NB4 (cell line): Measurements from ENCODE around the gene SLC12A7.
"Not testable (repeated sequence)": the region's sequence is repeated elsewhere in the genome, so short reads cannot be mapped to it uniquely, and the experiment has no call there.

Source experiments
- DNase-seq: peaks from one replicate; pipeline ENCODE4 v3.0.0; 2010; ENCODE audit warnings: low read depth
- H3K4me3 ChIP-seq: one replicate; pipeline ENCODE4 v1.5.1; 2011; ENCODE audit warnings: mild to moderate bottlenecking, low read depth, low read length, moderate library complexity
- CTCF ChIP-seq: IDR thresholded peaks from one replicate; pipeline ENCODE4 v1.5.1; 2012; ENCODE audit warnings: low read depth, low read length
- MAX ChIP-seq: IDR thresholded peaks from 2 replicates; pipeline ENCODE4 v1.6.1; 2011; ENCODE audit warnings: low read depth, low read length
- MYC ChIP-seq: IDR thresholded peaks from 2 replicates; pipeline ENCODE4 v1.6.1; 2011; ENCODE audit warnings: low read depth, low read length
- POLR2A ChIP-seq: IDR thresholded peaks from 2 replicates; pipeline ENCODE4 v1.6.1; 2011; ENCODE audit warnings: mild to moderate bottlenecking; ENCODE audit not compliant: insufficient read length; ENCODE audit errors: extremely low read depth

The SLC12A7 gene

GRCh38 chr5:1064383-1065142, 47.3 kb downstream of the SLC12A7 start:
- no peak for DNase-seq
- no peak overlapping the region for H3K4me3 ChIP-seq
- TF ChIP-seq MAX (no peak), POLR2A (no peak)

- no peak for DNase-seq
- no peak for TF ChIP-seq POLR2A
- TF ChIP-seq MYC = no peak
- no peak for TF ChIP-seq MAX
- TF ChIP-seq CTCF = no peak
- H3K4me3 ChIP-seq = no peak overlapping the region
Observed at GRCh38 chr5:1063661-1064382, 48.0 kb downstream of the SLC12A7 start.

GRCh38 chr5:1062761-1063568, 48.9 kb downstream of the SLC12A7 start:
- no peak overlapping the region for H3K4me3 ChIP-seq
- TF ChIP-seq POLR2A (no peak), MAX (no peak), MYC (no peak), CTCF (no peak)
- DNase-seq = no peak

GRCh38 chr5:1061916-1062315, 49.9 kb downstream of the SLC12A7 start:
- H3K4me3 ChIP-seq = no peak overlapping the region
- TF ChIP-seq MYC (no peak), CTCF (no peak), MAX (no peak), POLR2A (no peak)
- DNase-seq = no peak

- DNase-seq, H3K4me3 ChIP-seq: not testable (repeated sequence)
Observed at GRCh38 chr5:1061292-1061691, 50.6 kb downstream of the SLC12A7 start.

- TF ChIP-seq CTCF (no peak), MYC (no peak), POLR2A (no peak), MAX (no peak)
- H3K4me3 ChIP-seq = no peak overlapping the region
- no peak for DNase-seq
Observed at GRCh38 chr5:1060535-1060981, 51.3 kb downstream of the SLC12A7 start.
